GM15510 (cell line): ENCODE measurements around the gene FBXL20.

Experiments used
- POLR2A ChIP-seq: IDR thresholded peaks from 3 replicates; pipeline ENCODE4 v1.6.1; 2011; ENCODE audit warnings: borderline replicate concordance; ENCODE audit not compliant: insufficient read length; ENCODE audit errors: extremely low read depth

Gene FBXL20

GRCh38 chr17:39217734-39218369 is 183.6 kb downstream of the FBXL20 start:
- TF ChIP-seq POLR2A = no peak

- TF ChIP-seq POLR2A = no peak
These were observed 187.6 kb downstream of the FBXL20 start for GRCh38 chr17:39213852-39214251.

DNA sequence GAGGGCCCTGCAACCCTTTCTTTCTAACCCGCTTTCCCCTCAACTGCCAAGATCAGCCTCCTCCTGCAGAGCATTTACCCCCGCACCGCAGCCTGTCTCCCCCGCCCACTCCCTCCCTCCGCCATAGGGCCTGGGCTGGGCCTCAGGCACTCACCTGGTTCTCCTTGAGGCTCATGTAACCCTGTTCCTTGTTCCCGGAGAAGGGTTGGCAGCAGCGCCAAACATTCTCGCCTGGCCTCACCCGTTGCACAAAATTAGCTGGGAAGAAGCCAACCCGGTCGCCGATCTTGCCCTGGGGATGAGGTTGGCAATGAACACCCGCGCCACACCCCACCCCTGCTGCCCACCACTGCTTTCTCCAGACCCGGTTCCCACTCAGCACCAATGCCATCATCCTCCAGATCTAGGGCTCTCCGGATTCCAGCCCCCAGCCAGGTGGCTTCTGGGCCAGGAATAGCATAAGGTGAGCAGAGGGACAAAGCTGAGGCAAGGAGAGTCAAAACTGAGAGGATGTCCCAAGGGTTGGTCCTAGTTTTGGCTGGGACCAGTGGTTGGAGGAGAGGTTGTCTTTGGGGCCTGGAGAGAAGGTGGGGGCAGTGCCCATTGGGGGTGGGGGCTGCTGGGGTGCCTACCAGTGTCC is 188.5 kb downstream of the FBXL20 start:
- TF ChIP-seq POLR2A = no peak

DNA sequence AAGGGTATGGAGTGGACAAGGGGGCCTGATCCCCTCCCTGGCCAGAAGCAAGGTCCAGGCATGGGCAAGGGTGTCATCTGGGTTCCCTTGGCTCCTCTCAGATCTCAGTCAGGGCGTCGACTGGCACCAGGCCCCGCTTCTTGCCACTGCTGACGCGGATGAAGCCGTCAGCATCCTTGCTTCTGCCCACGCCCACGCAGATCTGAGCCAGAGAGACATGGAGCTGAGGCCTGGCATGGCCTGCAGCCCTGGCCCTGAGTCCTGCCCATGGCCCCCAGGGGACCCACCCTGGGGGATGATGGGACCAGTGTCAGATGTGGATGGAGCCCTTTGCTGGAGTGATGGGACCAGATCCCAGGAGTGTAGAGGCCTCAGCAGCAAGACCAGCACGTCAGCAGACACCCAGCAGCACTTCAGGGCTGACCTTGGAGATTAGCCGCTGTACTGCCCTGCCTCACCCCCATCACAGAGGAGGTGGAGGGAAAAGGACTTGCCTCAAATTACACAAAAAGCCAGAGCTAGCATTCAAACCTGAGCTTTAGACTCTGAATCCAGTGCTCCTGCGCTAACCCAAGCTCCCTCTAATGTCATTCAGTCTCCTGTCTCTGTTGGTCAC is 189.1 kb downstream of the FBXL20 start:
- no peak for TF ChIP-seq POLR2A

DNA sequence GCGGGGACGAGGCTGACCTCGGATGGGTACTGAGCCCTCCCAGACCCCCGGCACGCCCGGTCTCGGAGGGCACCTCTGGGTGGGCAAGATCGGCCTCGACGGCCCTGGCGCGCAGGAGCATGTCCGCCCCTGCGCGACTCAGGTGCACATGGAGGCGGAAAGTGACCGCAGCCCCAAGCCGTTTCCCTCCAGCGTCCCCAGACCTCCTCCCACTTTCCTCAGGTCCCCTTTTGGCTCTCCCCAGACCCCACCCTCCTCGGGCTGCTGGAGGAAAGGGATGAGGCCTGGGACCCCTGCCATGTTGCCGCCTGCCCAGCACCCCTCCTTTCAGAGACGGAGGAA is 191.4 kb downstream of the FBXL20 start:
- TF ChIP-seq POLR2A = no peak

GRCh38 chr17:39209317-39210092 is 191.9 kb downstream of the FBXL20 start:
- no peak for TF ChIP-seq POLR2A

GRCh38 chr17:39208893-39209292 is 192.5 kb downstream of the FBXL20 start:
- no peak for TF ChIP-seq POLR2A

DNA sequence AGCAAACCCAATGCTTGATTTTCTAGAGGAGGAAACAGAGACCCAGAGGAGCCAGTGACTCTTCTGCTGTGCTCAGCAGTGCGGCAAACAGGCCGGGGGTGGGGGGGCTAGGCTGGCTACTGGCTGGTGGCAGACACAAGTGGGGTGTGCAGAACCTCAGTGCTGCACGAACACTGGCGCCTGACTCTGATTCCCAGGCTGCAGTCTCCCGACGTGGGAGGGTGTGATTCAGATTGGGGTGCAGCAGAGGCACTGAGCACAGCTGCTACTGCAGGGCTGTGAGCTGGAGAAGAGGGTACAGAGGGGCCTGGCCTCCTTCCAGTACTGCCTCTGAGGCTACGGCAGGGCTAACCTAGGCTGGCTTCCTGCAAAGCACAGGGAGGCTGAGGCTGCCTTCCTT is 193.3 kb downstream of the FBXL20 start:
- TF ChIP-seq POLR2A = no peak

- TF ChIP-seq POLR2A = no peak
These were observed 196.3 kb downstream of the FBXL20 start for GRCh38 chr17:39205112-39205526.

- TF ChIP-seq POLR2A = no peak
These were observed 197.2 kb downstream of the FBXL20 start for GRCh38 chr17:39204245-39204644.
